Uterine smooth muscle cell (primary cell): ENCODE data around the gene CIART. TPM values are rescaled to one million over a fixed set of nuclear protein-coding genes. Genes with fewer than 3 reads are reported as not detected.

ENCODE experiments used
- total RNA-seq: library from RNA; depleted of rRNA; stranded (reverse); fragments of >200 nt; gene quantifications from 2 replicates; pipeline ENCODE4 v1.2.3, GENCODE V29; 2014

CIART gene, protein sequence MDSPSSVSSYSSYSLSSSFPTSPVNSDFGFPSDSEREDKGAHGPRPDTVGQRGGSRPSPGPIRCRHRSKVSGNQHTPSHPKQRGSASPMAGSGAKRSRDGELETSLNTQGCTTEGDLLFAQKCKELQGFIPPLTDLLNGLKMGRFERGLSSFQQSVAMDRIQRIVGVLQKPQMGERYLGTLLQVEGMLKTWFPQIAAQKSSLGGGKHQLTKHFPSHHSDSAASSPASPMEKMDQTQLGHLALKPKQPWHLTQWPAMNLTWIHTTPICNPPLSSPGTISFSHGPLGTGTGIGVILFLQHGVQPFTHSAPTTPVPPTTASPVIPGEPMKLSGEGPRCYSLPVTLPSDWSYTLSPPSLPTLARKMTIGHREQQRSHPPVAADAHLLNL
- total RNA-seq = 8.0 and 12.4 TPM in 2 replicates

GRCh38 chr1:150281758-150282557 is at the start of gene CIART:
Gene CIART (plus strand): TSS chr1:150282554. CDS start chr1:150283268, 714 bp downstream.

DNA sequence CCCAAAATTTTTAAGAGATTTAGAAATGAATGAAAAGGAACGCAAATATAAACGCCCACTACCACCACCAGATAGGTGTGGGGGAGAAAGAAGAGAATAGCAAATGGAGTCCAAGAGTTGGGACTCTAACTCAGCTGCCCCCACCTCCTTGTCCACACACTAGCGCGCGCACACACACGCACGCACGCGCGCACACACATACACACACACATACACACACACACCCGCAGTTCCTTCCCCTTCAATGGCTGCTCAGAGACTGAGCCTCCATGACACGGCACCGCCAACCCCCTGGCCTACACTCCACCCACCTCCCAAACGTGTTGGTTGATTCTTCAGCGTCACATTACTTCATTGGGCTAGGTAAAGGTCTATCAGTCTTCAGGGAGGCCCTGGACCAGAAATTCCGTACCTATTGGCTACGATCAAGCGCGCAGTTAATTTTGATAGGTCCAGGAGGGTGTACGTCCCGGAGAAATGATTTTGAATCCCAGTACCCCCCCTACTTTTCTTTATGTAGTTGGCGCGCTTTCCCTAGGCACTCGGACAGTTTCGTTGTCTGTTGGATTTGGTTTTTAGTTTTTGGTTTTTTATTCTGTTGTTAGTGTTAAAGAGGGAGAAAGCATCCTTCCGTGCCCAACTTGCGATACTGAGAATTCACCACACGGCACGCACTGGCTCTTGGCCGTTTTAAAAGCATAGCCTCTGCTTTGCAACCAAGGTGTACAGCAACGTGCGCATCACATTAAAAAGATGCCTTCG is 46.3 kb upstream of the CIART start, which contains the start of gene ANP32E:
Gene ANP32E (minus strand): TSS at position 261 of the 762 bp plus-strand sequence. CDS start 326 bp downstream, outside the sequence.

GRCh38 chr1:150257624-150258585 is 24.4 kb upstream of the CIART start, which contains the start of gene CA14:
Gene CA14 (plus strand): TSS chr1:150257774. CDS start chr1:150258129, 355 bp downstream.

GRCh38 chr1:150268705-150269403 is 13.5 kb upstream of the CIART start, which contains the start of gene APH1A:
Gene APH1A (minus strand): TSS chr1:150269016. CDS start chr1:150268810, 206 bp downstream.

DNA sequence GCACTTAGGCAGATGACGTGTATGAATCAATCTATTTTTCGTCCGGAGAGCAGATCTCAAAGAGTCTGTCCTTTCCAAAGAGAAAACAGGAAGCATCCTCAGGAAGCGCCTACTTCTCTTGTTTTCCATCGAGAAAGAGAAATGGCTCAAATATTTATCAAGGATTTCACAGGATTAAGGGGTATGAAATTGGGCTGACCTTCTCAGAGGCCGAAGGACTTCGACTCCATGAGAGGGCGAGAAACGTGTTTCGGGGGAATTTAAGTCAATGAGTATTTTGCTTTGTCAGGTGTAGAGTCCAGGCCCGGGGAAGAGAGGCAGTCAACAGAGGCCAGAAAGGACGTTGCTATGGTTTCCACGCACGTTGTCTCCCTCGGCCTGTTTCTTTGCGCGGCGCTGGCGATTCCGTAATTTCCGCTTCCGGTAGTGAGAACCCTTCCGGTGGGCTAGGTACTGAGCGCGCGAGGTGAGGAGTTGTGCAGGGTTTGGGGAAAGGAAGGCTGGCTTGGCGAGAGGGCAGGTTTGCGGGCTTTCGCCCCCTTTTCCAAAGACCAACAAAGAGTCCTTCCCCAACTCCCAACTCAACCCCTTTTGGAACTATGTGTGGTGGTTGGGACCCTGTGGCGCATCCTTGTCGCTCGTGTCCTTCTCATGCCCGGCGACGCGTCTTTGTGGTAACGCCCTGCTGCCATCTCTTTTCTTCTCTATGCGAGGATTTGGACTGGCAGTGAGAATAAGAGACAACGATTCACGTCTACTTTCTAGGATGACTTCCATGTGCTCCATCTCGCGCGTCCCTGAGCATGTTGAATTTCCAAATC is 11.3 kb downstream of the CIART start, which contains the start of gene MRPS21:
Gene MRPS21 (plus strand): TSS at position 429 of the 821 bp plus-strand sequence. CDS start 506 bp downstream, outside the sequence.

Other genes with a start within 250 kb of the CIART start
- 40.5 and 44.0 TPM in 2 replicates for gene VPS45, start 214.8 kb upstream of the CIART start, total RNA-seq
- 66.5 and 69.4 TPM in 2 replicates for gene PLEKHO1, start 132.6 kb upstream of the CIART start, total RNA-seq
- 30.7 and 59.3 TPM in 2 replicates for gene ANP32E, start 46.4 kb upstream of the CIART start, total RNA-seq
- 0.11 TPM in 1 of 2 replicates, not detected in the other for gene CA14, start 24.8 kb upstream of the CIART start, total RNA-seq
- 84.4 and 94.4 TPM in 2 replicates for gene APH1A, start 13.5 kb upstream of the CIART start, total RNA-seq
- 10.3 and 20.5 TPM in 2 replicates for gene C1orf54, start 9.8 kb upstream of the CIART start, total RNA-seq
- gene MRPS21, start 11.3 kb downstream of the CIART start, total RNA-seq = 51.4 and 56.4 TPM in 2 replicates
- gene PRPF3, start 39.0 kb downstream of the CIART start, total RNA-seq = 44.5 and 58.0 TPM in 2 replicates
- 6.9 and 8.2 TPM in 2 replicates for gene RPRD2, start 81.6 kb downstream of the CIART start, total RNA-seq
- 14.4 and 19.7 TPM in 2 replicates for gene TARS2, start 204.9 kb downstream of the CIART start, total RNA-seq
- gene ECM1, start 225.6 kb downstream of the CIART start, total RNA-seq = 9.1 and 9.5 TPM in 2 replicates
- 0.25 and 0.77 TPM in 2 replicates for gene FALEC, start 233.2 kb downstream of the CIART start, total RNA-seq